ENCODE measurements around the gene CLDN14.
"Not testable (repeated sequence)": the region's sequence is repeated elsewhere in the genome, so short reads cannot be mapped to it uniquely, and the experiment has no call there.

Gene CLDN14

GRCh38 chr21:36501589-36501892 is 21.6 kb upstream of the CLDN14 start:
- DNase-seq (ENCODE audit: low read depth): no peak

- no peak for DNase-seq (ENCODE audit: low read depth)
Observed at GRCh38 chr21:36499578-36500471, 19.9 kb upstream of the CLDN14 start.

GRCh38 chr21:36494557-36494956 is 14.6 kb upstream of the CLDN14 start:
- DNase-seq (ENCODE audit: low read depth): no peak

GRCh38 chr21:36491209-36491910 is 11.4 kb upstream of the CLDN14 start:
- no peak for DNase-seq (ENCODE audit: low read depth)

GRCh38 chr21:36489776-36490165 is 9.8 kb upstream of the CLDN14 start:
- DNase-seq (ENCODE audit: low read depth): no peak

- no peak for DNase-seq (ENCODE audit: low read depth)
Observed at GRCh38 chr21:36489103-36489775, 9.3 kb upstream of the CLDN14 start.

GRCh38 chr21:36487641-36488307 is 7.9 kb upstream of the CLDN14 start:
- no peak for DNase-seq (ENCODE audit: low read depth)

- no peak for DNase-seq (ENCODE audit: low read depth)
Observed at GRCh38 chr21:36486246-36486645, 6.3 kb upstream of the CLDN14 start.

- DNase-seq (ENCODE audit: low read depth): no peak
Observed at GRCh38 chr21:36485476-36485875, 5.6 kb upstream of the CLDN14 start.

- DNase-seq (ENCODE audit: low read depth): no peak
Observed at GRCh38 chr21:36483095-36483494, 3.2 kb upstream of the CLDN14 start.

GRCh38 chr21:36482673-36483072 is 2.8 kb upstream of the CLDN14 start:
- no peak for DNase-seq (ENCODE audit: low read depth)

- DNase-seq (ENCODE audit: low read depth): no peak
Observed at GRCh38 chr21:36482181-36482580, 2.3 kb upstream of the CLDN14 start.

- no peak for DNase-seq (ENCODE audit: low read depth)
Observed at GRCh38 chr21:36481639-36482038, 1.7 kb upstream of the CLDN14 start.

- DNase-seq (ENCODE audit: low read depth): no peak
Observed at GRCh38 chr21:36480618-36481017, 696 bp upstream of the CLDN14 start.

GRCh38 chr21:36478941-36479340 is 981 bp downstream of the CLDN14 start:
- DNase-seq (ENCODE audit: low read depth): no peak

- DNase-seq (ENCODE audit: low read depth): peak; percentile 9
Observed at GRCh38 chr21:36478207-36478701, 1.7 kb downstream of the CLDN14 start.

- no peak for DNase-seq (ENCODE audit: low read depth)
Observed at GRCh38 chr21:36477559-36477958, 2.4 kb downstream of the CLDN14 start.

GRCh38 chr21:36477001-36477400 is 2.9 kb downstream of the CLDN14 start:
- DNase-seq (ENCODE audit: low read depth): no peak

- not testable (repeated sequence) for DNase-seq (ENCODE audit: low read depth)
Observed at GRCh38 chr21:36476541-36476940, 3.4 kb downstream of the CLDN14 start.

- DNase-seq (ENCODE audit: low read depth): no peak
Observed at GRCh38 chr21:36474591-36474990, 5.3 kb downstream of the CLDN14 start.

- DNase-seq (ENCODE audit: low read depth): no peak
Observed at GRCh38 chr21:36473203-36473602, 6.7 kb downstream of the CLDN14 start.

GRCh38 chr21:36472377-36472776 is 7.5 kb downstream of the CLDN14 start:
- DNase-seq (ENCODE audit: low read depth): no peak
